Embryonic facial prominence (tissue), 1 donor: ENCODE data around the gene NOP56.

Experiments
- DNase-seq: peaks from one replicate; pipeline ENCODE4 v3.0.0-alpha.2; 2016; ENCODE audit errors: extremely low spot score

NOP56 gene, protein sequence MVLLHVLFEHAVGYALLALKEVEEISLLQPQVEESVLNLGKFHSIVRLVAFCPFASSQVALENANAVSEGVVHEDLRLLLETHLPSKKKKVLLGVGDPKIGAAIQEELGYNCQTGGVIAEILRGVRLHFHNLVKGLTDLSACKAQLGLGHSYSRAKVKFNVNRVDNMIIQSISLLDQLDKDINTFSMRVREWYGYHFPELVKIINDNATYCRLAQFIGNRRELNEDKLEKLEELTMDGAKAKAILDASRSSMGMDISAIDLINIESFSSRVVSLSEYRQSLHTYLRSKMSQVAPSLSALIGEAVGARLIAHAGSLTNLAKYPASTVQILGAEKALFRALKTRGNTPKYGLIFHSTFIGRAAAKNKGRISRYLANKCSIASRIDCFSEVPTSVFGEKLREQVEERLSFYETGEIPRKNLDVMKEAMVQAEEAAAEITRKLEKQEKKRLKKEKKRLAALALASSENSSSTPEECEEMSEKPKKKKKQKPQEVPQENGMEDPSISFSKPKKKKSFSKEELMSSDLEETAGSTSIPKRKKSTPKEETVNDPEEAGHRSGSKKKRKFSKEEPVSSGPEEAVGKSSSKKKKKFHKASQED

DNA sequence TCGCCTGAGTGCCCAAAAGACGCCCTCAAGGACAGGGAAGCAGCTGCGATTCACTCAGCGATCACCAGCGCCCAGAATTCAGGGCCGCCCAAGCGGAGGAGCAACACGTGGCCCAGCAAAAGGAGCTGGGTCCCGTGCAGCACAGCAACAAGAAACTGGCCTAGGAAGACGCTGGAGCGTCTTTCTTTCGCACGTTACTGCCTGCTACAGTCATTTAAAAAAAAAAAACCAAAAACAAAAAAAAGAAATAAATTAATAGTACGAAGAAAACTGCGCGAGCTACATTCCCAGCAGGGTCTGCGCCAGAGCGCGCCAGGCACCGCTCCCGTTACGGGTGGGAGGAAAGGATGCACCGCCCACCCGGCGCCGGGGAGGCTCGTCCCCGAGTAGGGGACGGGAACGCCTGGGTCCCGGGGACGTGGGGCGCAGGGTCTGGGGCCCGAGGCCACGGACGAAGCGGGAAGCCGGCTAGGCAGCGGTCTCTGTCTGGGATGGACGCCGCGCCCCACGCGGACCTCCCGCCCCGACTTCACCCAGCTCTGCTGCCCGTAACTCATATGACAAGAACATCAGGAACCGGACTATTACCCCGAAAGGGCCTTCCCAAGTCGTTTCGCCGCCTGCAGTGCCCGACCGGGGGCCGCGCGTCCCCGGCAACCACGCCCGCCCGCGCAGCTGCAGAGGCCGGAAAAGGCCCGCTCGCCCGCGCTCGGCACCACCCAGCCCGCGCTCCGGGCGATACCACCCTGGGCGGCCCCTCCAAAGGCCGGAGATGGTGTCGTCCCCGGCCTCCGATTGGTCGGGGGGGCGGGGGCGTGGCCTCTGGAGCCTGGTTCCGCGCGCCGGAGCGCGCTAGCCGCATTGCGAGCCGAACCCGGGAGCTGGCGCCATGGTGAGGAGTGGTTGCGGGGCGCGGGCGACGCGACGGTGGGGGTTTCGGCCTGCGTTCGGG lies at the start of gene NOP56:
TSS of gene NOP56 (plus strand) at position 861 of the 952 bp plus-strand sequence. CDS start at position 890, 29 bp downstream.
- DNase-seq, result peak; percentile 75

DNA sequence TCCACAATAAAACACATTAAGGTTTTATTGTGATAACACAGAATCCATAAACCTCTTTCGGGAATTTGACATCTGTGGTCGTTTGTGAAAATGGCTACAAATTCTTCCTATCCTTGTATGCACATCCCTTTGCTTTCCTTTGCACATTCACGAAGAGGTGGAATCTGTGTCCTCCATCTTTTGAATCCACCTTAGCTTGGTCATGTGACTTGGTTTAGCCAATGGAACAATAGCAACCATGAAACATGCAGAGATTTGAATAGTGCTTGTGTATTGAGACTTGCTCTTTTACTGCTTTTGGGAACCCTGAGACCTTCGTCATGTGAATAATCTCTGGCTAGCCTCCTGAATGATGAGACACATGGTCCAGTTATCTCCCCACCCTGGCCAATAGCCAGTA lies 49.7 kb upstream of the NOP56 start:
- DNase-seq, result no peak

DNA sequence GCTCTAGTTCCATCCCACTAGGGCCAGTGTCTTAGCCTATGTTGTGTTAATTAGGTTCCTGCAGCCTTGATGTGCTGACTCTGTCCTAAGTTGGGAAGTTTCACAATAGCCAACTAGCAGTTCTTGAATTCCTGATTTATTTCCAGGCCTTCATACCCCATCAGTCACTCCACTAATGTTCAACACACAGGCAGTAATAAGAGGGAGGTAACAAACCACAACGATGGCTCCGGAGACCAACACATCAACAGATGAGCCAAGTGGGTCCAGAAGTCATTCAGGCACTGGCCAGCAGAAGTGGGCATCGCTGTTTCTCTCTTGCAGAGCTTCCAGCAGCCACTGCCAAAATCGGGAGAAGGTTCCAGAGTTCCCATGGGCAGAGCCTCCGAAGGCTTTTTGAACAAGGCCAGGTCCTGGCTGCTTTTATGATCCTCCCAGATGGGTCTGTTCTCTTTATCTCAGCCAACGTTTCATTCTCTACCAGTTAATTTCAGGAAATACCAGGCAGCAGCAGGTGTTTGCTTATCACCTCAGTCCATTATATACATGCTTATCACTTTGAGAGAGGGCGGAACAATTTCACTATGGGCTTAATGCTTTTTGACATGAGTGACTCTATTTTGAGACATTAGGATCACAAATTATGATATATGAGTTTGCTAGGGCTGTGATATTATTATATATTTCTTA lies 48.5 kb upstream of the NOP56 start:
- no peak for DNase-seq

DNA sequence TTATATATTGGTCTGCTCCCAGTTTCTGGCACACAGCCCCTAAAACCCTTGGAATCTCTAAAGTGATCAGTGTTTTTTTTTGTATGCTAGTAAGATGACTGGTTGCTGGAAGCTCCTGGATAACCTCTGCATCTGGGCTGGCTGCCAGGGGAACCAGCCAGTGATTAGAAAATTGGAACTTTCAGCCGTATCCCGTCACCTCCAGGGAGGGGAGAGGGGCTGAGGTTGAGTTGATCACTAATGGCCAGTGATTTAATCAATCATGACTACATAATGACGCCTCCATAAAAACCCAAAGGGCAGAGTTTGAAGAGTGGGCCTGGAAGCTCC lies 48.0 kb upstream of the NOP56 start:
- no peak for DNase-seq

DNA sequence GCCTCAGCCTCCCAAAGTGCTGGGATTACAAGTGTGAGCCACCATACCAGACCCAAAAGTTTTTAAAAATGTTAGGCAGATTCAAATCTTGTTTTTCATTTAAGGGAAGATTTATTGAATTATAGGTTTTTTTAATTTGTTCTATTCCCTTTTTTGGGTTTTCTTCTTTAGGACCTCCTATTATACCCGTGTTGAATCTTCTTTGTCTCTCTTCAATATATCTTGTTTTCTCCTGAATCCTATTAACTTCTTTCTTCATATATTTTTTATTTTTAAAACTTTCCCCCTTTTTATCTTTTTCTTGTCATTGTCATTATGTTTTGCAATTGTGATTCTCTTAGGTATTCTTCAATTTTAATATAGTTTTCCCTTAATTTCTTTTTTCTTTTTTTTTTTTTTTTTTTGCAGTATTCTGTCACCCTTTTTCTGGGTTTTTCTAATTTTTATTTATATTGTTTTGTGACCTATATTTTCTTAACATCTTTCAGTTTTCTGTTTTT lies 45.9 kb upstream of the NOP56 start:
- DNase-seq, result no peak

DNA sequence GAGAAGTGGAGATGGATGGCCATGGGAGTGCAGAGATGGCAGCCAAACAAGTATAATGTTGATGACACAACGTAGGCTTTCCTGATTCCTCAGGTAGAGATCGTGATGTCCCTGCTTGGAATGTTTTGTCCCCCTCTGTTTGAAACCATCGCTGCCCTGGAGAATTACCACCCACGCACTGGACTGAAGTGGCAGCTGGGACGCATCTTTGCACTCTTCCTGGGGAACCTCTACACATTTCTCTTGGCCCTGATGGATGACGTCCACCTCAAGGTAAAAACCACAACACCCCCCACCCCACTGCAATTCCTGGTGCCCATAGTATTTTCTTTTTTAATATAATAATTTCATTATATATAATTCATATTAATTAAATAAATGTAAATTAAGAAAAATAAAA lies 42.1 kb upstream of the NOP56 start:
- no peak for DNase-seq

DNA sequence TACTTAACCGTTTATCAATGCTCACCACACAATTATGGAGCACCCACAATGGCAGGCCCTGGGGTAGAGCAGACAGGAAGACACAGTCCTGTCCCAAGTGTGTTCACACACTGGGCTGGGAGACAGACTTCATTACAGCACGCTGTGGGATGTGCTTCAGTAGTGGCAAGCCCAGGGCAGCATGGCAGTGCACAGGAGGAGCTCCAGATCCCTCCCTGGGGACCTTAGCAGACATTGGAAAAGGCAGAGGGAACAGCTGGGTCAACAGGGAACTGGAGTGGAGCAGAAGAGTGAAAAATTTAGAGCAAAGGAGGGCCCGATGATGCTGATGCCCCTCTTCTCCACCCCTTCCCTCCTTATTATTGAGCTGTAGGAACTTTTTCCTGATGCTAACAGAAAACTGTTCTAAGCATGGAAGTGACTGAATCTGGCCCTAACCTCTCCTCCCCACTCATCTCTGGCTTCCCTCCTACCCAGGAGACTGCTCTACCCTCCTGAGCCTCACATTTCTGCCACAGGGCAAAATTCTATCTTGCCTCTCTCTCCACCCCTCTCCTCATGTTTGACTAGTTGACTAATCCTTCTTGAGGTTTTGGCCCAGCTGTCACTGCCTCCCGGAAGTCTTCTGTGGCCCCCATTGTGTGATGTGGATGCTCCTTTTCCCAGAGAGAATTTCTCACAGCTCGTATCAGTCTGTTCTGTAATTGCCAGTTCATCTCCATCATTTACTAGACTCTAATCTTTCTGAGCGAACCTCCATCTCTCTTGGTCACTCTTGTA lies 41.3 kb upstream of the NOP56 start:
- DNase-seq, result peak; percentile 3

DNA sequence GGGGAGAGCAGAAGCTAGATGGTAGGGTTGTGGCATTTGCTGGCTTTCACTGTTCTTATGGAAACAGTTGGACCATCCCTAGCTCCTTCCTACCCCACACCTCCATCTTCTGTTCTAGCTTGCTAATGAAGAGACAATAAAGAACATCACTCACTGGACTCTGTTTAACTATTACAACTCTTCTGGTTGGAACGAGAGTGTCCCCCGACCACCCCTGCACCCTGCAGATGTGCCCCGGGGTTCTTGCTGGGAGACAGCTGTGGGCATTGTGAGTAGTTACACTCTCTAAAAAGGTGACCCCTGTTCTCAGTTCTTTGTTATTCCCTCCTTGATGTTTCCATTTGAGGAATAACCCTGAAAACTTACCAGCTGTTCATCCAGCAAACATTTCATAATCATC lies 40.4 kb upstream of the NOP56 start:
- no peak for DNase-seq

DNA sequence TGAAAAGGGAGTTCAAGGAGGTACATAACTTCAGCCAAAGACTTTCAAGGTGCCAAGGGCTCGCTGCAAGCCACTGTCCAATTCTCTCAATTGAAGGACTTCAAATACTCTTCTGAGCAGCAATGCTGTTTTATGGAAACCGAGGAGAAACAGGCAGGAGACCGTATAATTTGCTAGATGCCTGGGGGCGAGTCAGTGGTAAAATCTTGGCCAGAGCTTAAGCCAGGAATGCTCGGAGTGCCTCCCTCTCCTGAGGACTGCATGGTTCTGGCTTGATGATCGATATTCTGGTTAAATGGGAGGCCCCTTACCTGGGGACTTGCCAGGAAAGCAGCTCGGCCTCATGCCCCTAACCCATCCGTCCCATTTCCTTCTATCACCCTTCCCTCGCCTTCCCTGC lies 35.8 kb upstream of the NOP56 start:
- no peak for DNase-seq

DNA sequence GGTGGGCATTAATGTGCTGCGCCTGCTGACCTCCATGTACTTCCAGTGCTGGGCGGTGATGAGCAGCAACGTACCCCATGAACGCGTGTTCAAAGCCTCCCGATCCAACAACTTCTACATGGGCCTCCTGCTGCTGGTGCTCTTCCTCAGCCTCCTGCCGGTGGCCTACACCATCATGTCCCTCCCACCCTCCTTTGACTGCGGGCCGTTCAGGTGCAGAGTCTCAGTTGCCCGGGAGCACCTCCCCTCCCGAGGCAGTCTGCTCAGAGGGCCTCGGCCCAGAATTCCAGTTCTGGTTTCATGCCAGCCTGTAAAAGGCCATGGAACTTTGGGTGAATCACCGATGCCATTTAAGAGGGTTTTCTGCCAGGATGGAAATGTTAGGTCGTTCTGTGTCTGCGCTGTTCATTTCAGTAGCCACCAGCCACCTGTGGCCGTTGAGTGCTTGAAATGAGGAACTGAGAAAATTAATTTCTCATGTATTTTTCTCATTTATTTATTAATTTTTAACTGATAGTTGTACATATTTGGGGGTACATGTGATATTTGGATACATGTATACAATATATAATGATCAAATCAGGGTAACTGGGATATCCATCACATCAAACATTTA lies 35.2 kb upstream of the NOP56 start:
- no peak for DNase-seq

DNA sequence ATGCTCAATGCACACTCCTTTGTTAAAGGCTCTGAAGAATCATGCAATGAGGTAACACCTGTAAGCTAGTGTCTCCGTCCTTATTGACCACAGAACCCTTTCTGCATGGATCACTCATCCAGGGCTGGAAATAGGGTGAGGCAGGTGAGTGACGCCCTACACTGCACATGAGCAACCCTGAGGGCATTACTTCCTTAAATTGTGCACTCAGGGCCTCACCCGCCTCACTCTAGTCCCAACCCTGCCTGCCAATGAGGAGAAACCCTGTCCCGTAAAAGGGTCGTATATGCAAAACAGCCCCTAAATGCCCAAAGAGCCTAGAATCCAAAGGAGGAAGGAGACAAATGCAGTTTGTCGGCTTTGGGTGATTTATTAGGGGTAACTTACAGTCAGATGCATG lies 33.6 kb upstream of the NOP56 start:
- no peak for DNase-seq

DNA sequence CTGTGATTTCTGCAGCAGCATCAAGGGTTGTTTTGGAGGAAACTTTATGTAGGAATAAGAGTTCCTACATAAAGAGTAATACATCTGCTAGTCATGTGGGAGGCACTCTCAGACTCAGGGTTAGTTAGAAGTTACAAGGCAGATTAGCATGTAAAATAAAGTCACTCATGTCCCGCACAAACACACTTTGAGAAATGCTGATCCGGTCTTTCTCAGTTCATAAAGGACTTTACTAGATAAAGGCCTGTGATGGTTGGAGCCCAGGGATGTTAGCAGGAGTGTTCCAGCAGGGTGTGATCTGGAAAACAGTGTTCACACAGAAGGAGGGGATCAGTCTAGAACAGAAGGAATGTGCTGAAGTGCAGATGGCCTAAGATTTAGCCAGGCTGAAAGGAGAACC lies 33.1 kb upstream of the NOP56 start:
- DNase-seq, result no peak

DNA sequence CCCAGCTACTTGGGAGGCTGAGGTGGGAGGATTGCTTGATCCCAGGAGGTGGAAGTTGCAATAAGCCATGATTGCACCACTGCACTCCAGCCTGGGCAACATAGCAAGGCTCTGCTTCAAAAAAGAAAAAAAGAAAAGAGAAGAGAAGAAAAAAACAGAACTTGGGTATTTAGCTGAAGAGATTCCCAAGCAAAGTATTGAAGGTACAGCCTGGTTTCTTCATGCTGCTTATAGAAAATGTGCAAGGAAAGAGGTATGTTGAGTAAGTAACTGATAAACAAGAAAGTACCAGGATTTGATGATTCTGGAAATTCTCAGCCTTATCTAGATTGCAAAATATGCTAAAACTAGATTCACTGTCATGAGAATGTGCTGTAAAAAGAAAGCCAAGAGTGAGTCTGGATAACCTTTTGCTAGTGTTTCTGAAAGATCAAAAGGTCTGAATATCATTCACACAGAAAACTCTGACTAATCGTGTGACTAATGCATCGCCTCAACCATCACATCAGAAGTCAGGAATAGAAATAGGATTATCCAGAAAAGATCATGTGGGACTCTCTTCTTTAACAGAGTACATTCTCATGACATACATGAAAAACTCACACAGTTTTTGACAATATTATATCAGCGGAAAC lies 32.4 kb upstream of the NOP56 start:
- no peak for DNase-seq

DNA sequence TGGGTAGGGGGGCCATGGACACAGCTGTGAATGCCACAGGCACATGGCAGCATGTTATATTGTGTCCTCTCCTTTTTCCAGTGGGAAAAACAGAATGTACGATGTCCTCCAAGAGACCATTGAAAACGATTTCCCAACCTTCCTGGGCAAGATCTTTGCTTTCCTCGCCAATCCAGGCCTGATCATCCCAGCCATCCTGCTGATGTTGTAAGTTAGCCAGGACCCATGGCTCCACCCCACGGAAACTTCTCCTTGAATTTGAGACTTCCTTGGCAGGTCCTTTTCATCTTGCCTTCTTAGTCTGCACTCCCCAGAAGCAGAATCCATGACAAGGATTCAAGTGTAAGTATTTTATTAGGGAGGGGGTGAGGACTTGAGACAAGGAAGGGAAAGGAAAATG lies 28.2 kb upstream of the NOP56 start:
- DNase-seq, result no peak

DNA sequence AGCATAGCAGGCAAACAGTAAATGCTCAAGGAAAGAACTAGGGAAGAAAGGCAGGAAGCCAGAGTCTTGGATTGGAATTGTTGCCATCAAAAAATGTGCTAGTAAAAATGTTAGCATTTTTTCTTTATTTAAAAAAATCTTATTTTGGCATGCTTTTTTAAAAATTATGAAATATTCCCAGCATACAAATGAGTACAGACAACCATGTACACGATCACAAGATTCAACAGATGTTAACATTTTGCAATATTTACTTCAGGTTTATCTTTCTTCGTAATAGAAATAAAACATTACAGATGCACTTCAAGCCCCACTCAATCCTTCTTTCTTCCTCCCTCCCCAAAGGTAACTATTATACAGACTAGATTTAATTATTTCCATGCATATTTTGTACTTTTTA lies 27.4 kb upstream of the NOP56 start:
- DNase-seq, result peak; percentile 14

DNA sequence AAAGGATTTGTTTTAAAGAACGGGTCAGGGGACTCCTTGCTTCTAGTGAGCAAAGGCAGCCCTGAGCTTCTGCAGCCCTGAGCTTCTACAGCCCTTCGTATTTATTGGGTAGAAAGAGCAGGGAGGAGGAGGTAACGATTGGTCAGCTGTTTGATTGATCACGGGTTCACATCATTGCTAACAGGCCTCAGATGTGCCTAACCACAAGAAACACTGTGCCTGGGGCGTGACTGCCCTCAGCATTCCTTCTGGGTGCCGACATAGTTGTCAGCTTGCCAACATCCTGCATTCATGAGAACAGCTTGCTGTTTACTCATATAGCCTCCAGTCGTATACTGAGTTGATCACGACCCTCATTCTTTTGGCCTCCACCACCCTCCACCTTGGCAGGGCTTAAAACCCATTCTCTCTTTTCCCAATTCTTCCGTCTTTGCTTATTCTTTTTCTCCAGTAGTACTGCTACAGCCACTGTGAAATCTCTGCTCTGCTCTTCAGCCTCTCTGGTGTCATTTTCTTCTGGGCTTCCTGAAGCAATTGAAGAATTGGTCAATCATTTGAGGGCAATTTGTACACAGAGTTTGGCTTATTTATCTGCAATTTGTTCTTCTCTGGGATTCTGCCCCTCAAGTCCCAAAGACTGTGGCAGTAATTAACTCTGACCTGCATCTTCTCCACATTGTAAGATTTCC lies 25.4 kb upstream of the NOP56 start:
- no peak for DNase-seq

DNA sequence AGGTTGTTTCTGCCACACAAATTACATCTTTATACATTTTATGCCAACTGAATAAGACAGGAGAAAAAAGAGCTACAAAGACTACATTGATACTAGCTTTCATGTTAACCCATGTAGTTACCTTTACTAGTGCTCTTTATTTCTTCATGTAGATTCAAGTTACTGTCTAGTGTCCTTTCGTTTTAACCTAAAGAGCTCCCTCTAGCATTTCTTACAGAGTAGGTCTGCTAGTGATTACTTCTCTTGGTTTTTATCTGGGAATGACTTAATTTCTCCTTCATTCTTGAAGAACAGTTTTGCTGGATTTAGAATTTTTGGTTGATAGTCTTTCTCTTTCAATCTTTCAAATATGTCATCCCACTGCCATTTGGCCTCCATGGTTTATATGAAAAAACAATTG lies 21.2 kb upstream of the NOP56 start:
- no peak for DNase-seq

DNA sequence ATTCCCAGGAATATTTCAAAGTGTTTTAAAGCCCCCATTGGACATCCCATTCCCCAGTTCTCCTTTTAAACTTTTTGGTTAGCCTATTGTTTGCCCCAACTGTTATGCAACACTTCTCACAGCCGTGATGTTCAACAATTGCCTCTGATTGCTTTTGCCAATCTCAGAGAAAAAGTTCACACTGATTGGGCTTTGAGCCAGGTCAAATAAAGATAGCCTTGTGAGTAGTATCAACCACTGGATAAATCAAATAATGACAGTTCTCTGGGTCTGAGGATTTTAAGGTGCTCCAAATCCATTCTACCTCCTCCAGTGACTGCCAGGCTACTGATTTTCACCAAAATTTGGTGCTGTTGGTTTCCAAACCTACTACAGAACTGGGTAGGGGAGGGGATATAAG lies 19.1 kb upstream of the NOP56 start:
- no peak for DNase-seq

DNA sequence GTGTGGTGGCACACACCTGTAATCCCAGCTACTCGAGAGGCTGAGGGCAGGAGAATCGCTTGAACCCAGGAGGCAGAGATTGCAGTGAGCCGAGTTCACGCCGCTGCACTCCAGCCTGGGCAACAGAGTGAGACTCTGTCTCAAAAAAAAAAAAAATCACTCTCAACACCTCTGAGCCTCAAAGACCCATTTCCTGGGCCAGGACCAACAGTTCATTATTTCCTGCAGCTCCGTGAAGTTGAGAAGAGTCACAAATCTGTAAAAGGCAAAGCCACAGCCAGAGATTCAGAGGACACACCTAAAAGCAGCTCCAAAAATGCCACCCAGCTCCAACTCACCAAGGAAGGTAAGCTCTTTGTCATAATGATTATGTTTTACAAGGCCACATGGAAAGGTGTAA lies 15.2 kb upstream of the NOP56 start:
- no peak for DNase-seq

DNA sequence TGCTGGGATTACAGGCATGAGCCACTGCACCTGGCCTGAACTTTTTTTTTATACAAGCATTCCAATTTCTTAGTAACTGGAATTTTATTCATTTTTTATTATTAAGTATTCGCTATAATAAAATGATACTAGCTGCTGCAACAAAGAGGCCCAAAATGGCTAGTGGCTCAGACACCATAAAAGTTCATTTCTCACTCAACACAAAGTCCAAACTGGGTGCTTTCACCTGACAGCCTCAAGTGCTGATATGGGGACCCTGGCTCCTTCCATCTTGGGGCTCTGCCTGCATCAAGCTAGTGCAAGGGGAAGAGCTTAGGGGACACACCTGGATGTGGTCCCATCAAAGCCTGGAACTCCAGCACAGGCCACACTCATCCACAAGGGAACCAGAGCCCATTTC lies 12.2 kb upstream of the NOP56 start:
- no peak for DNase-seq
